22Rv1 (cell line): ENCODE results near the gene SEZ6.

Experiments used
- H3K27ac ChIP-seq: fragments of 450-650 bp; 2 replicates; pipeline ENCODE4 v1.5.1; 2017
- ZFX ChIP-seq: fragments of 450-650 bp; IDR thresholded peaks from 2 replicates; pipeline ENCODE4 v1.6.1; 2017; ENCODE audit warnings: antibody characterized with exemption, borderline replicate concordance
- TF ChIP-seq, protein P1 (sequence below): fragments of 450-650 bp; IDR thresholded peaks from 2 replicates; pipeline ENCODE4 v1.5.1; 2017; ENCODE audit warnings: mild to moderate bottlenecking

SEZ6 gene

DNA sequence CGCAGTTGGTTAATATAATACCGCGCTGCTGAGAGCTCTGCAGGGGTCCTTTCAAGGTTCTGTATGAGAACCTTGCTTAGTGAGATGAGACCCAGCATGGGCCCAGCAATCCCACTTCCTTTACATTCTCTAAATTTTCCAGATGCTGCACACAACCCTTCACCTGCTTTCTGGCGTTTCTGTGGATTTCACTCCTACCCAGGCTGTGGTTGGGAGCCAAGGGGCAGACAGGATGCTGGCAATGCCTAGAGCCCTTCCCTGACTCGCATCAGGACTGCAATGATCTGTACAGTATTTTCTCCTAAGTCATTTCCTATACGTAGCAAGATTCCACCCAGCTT lies 27.0 kb upstream of the SEZ6 start:
- no peak overlapping the region for H3K27ac ChIP-seq
- TF ChIP-seq, protein P1, sequence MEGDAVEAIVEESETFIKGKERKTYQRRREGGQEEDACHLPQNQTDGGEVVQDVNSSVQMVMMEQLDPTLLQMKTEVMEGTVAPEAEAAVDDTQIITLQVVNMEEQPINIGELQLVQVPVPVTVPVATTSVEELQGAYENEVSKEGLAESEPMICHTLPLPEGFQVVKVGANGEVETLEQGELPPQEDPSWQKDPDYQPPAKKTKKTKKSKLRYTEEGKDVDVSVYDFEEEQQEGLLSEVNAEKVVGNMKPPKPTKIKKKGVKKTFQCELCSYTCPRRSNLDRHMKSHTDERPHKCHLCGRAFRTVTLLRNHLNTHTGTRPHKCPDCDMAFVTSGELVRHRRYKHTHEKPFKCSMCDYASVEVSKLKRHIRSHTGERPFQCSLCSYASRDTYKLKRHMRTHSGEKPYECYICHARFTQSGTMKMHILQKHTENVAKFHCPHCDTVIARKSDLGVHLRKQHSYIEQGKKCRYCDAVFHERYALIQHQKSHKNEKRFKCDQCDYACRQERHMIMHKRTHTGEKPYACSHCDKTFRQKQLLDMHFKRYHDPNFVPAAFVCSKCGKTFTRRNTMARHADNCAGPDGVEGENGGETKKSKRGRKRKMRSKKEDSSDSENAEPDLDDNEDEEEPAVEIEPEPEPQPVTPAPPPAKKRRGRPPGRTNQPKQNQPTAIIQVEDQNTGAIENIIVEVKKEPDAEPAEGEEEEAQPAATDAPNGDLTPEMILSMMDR, result no peak
- TF ChIP-seq ZFX, result no peak

GRCh38 chr17:29032013-29032856 lies 26.4 kb upstream of the SEZ6 start:
- H3K27ac ChIP-seq, result no peak overlapping the region
- TF ChIP-seq, protein P1, result no peak
- TF ChIP-seq ZFX, result no peak

GRCh38 chr17:29031488-29031887 lies 25.7 kb upstream of the SEZ6 start:
- H3K27ac ChIP-seq, result no peak overlapping the region
- TF ChIP-seq ZFX, result no peak
- TF ChIP-seq, protein P1, result no peak

GRCh38 chr17:29024316-29024952 lies 18.6 kb upstream of the SEZ6 start:
- no peak overlapping the region for H3K27ac ChIP-seq
- TF ChIP-seq, protein P1, result no peak
- TF ChIP-seq ZFX, result no peak

DNA sequence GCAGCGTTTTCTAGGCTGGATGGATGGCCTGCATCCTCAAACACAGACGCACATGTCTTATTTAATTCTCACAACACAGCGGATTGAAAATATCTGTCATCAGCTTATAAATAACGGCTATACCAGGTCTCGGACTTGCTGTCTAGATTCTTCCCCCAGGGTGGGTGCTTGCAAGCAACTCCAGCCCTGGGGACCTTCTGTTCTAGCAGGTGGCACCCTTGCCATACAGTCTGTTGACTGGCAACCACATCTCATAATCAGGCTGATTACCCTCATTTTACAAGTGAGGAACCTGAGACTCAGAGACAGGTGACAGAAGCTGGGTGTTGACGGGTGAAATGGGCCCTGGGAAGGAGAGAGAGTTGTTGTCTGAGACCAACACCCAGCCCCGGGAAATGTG lies 16.2 kb upstream of the SEZ6 start:
- H3K27ac ChIP-seq, result no peak overlapping the region
- TF ChIP-seq, protein P1, result no peak
- TF ChIP-seq ZFX, result no peak

DNA sequence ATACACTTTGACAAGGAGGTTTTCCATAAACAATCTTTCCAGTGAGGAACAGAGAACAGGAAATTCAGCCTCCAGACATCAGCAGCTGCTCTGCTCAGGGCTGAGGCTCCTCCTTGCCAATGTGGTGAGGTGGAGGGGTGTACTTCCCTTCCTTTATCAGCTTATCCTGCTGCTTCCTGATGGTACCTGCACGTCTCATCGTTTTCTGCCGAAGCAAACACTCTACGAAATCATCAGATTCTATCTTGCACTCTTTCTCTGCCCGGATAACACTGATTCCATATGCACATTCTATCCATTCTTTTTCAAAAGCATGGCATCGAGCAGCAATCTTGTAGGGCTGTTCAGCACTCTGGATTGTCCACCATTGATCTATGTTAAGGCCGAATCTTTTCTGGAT lies 15.4 kb upstream of the SEZ6 start:
- no peak for TF ChIP-seq ZFX
- TF ChIP-seq, protein P1, result no peak
- no peak overlapping the region for H3K27ac ChIP-seq

- TF ChIP-seq, protein P1, result no peak
- no peak for TF ChIP-seq ZFX
- H3K27ac ChIP-seq, result no peak overlapping the region
Observed at GRCh38 chr17:29020576-29020975, 14.7 kb upstream of the SEZ6 start.
